Testis (tissue), 3 donors: Measurements from ENCODE around the gene ABCB6. TPM values are rescaled to one million over a fixed set of nuclear protein-coding genes. Genes with fewer than 3 reads are reported as not detected.

Experiments
- DNase-seq: peaks from one replicate; pipeline ENCODE4 v3.0.0-alpha.2; 2019
- H3K27ac ChIP-seq, 2 donors: fragments of 200-600 bp; sonication (generic); one replicate each; pipeline ENCODE4 v1.5.1; 2019
- H3K27me3 ChIP-seq: fragments of 200-600 bp; sonication (generic); one replicate; pipeline ENCODE4 v1.5.1; 2019
- H3K36me3 ChIP-seq: fragments of 200-600 bp; sonication (generic); one replicate; pipeline ENCODE4 v1.5.1; 2017; ENCODE audit warnings: low read depth; ENCODE audit errors: missing control alignments
- H3K4me1 ChIP-seq: fragments of 200-600 bp; sonication (generic); one replicate; pipeline ENCODE4 v1.5.1; 2019
- H3K4me3 ChIP-seq, 2 donors: fragments of 200-600 bp; sonication (generic); one replicate each; pipeline ENCODE4 v1.5.1; 2017 to 2019
- H3K9me3 ChIP-seq: fragments of 200-600 bp; sonication (generic); one replicate; pipeline ENCODE4 v1.5.1; 2017
- POLR2A ChIP-seq: fragments of 450-650 bp; IDR thresholded peaks from one replicate; pipeline ENCODE4 v1.6.1; 2017; ENCODE audit warnings: antibody characterized with exemption, mild to moderate bottlenecking, moderate library complexity
- WGBS, 2 donors: methylation state at CpG; one replicate each; pipeline ENCODE4 v1.1.5; 2018; 5-methylcytosine and 5-hydroxymethylcytosine counted together
- intact Hi-C: fragments of 100-400 bp; cut with DNase I; formaldehyde crosslinking; loops from one replicate; pipeline ENCODE4 v1.15.1; 2023; ENCODE audit warnings: low total_unique reads
- polyA plus RNA-seq: library from polyadenylated mRNA; stranded (reverse); fragments of 350-450 nt; fragmentation: Illumina TruSeq; extraction: RNeasy Lipid Tissue Mini Kit (QIAGEN cat#74804); gene quantifications from one replicate; pipeline ENCODE4 v1.2.3, GENCODE V29; 2014; ENCODE audit warnings: low read depth, low replicate concordance; ENCODE audit not compliant: insufficient read depth
- total RNA-seq, 2 donors: library from RNA; depleted of rRNA; stranded (reverse); fragments of >200 nt; gene quantifications; one replicate each; pipeline ENCODE4 v1.2.3, GENCODE V29; 2016
- TF ChIP-seq, protein P1 (sequence below), 3 experiments: fragments of 450-650 bp in 2 of 3; fragments of 200-600 bp in 1 of 3; sonication (generic) in 1 of 3; IDR thresholded peaks; one replicate each; pipeline ENCODE4 v1.5.1; 2016 to 2019; ENCODE audit warnings: antibody characterized with exemption in 3 of 3, mild to moderate bottlenecking in 2 of 3, moderate library complexity in 1 of 3

Gene ABCB6
- total and polyA plus RNA-seq, 3 donors from 2014 or later: 43.8 to 94.8 (median 47.0) TPM

DNA sequence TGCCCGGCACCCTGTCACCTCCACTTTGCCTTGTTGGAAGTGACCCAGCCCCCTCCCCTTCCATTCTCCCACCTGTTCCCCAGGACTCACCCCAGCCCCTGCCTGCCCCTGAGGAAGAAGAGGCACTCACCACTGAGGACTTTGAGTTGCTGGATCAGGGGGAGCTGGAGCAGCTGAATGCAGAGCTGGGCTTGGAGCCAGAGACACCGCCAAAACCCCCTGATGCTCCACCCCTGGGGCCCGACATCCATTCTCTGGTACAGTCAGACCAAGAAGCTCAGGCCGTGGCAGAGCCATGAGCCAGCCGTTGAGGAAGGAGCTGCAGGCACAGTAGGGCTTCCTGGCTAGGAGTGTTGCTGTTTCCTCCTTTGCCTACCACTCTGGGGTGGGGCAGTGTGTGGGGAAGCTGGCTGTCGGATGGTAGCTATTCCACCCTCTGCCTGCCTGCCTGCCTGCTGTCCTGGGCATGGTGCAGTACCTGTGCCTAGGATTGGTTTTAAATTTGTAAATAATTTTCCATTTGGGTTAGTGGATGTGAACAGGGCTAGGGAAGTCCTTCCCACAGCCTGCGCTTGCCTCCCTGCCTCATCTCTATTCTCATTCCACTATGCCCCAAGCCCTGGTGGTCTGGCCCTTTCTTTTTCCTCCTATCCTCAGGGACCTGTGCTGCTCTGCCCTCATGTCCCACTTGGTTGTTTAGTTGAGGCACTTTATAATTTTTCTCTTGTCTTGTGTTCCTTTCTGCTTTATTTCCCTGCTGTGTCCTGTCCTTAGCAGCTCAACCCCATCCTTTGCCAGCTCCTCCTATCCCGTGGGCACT, 36.2 kb downstream of the ABCB6 start:
- Histone ChIP-seq H3K4me1 (peaks cover 11% of the 10 kb centered on the region), H3K4me3 (no peak overlapping the region), H3K9me3 (no peaks in the 10 kb centered on the region), H3K27me3 (no peaks in the 10 kb centered on the region), H3K27ac (no peak overlapping the region), H3K36me3 (no peaks in the 10 kb centered on the region)
- intact Hi-C loops: no loop called here
- DNase-seq: peak; percentile 12
- TF ChIP-seq, protein P1, sequence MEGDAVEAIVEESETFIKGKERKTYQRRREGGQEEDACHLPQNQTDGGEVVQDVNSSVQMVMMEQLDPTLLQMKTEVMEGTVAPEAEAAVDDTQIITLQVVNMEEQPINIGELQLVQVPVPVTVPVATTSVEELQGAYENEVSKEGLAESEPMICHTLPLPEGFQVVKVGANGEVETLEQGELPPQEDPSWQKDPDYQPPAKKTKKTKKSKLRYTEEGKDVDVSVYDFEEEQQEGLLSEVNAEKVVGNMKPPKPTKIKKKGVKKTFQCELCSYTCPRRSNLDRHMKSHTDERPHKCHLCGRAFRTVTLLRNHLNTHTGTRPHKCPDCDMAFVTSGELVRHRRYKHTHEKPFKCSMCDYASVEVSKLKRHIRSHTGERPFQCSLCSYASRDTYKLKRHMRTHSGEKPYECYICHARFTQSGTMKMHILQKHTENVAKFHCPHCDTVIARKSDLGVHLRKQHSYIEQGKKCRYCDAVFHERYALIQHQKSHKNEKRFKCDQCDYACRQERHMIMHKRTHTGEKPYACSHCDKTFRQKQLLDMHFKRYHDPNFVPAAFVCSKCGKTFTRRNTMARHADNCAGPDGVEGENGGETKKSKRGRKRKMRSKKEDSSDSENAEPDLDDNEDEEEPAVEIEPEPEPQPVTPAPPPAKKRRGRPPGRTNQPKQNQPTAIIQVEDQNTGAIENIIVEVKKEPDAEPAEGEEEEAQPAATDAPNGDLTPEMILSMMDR (IDR thresholded peaks at IDR 0.05): no peak
- TF ChIP-seq POLR2A: no peak
- 60 to 82% methylated on average over 4 to 8 of the region's 8 CpGs for WGBS, 2 donors

DNA sequence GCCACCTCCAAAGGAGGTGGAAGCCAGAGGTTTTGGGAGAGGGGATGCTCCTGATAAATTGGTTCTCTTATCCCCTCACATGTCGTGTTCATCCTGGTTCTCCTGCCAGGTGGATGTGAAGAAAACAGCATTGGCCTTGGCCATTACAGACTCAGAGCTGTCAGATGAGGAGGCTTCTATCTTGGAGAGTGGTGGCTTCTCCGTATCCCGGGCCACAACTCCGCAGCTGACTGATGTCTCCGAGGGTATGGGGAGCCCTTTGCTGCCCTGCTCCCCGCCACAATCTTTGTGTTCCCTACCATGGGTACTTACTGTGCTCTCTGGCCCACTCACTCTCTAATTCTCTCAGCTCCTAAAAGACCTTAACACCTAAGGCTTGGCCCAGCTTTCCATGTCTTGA, 37.2 kb downstream of the ABCB6 start:
- intact Hi-C loops: no loop called here
- H3K9me3 ChIP-seq: no peaks in the 10 kb centered on the region

GRCh38 chr2:219180961-219181360, 37.8 kb downstream of the ABCB6 start:
- H3K27ac ChIP-seq: no peak overlapping the region
- WGBS, 2 donors: 90 to 96% methylated on average over 5 of the region's 5 CpGs
- peaks cover 11% of the 10 kb centered on the region for H3K4me1 ChIP-seq
- H3K9me3 ChIP-seq: no peaks in the 10 kb centered on the region
- no peaks in the 10 kb centered on the region for H3K27me3 ChIP-seq
- intact Hi-C loops: no loop called here
- peak; percentile 11 for DNase-seq
- H3K4me3 ChIP-seq: no peak overlapping the region
- H3K36me3 ChIP-seq: no peaks in the 10 kb centered on the region
- no peak for TF ChIP-seq POLR2A
- TF ChIP-seq, protein P1 (IDR thresholded peaks at IDR 0.05): no peak

More for the DNA sequence above, 37.2 kb downstream of the ABCB6 start:
- H3K27me3 ChIP-seq: no peaks in the 10 kb centered on the region
- H3K27ac ChIP-seq: no peak overlapping the region
- peaks cover 11% of the 10 kb centered on the region for H3K4me1 ChIP-seq
- TF ChIP-seq, protein P1 (IDR thresholded peaks at IDR 0.05): no peak
- DNase-seq: peak; percentile 6
- no peak overlapping the region for H3K4me3 ChIP-seq
- WGBS, 2 donors: 91 to 92% methylated on average over 6 of the region's 6 CpGs
- H3K36me3 ChIP-seq: no peaks in the 10 kb centered on the region

- Histone ChIP-seq H3K9me3 (no peaks in the 10 kb centered on the region), H3K4me3 (no peak overlapping the region), H3K36me3 (no peaks in the 10 kb centered on the region), H3K27ac (no peak overlapping the region), H3K4me1 (peaks cover 16% of the 10 kb centered on the region), H3K27me3 (no peaks in the 10 kb centered on the region)
- TF ChIP-seq, protein P1 (IDR thresholded peaks at IDR 0.05): no peak
- no peak for TF ChIP-seq POLR2A
- peak; percentile 12 for DNase-seq
- WGBS, 2 donors: 83 to 92% methylated on average over 6 to 9 of the region's 9 CpGs
- intact Hi-C loops: no loop called here
Measured at GRCh38 chr2:219179601-219180465, 38.9 kb downstream of the ABCB6 start.
